ENCODE measurements around the gene FOXK1. TPM values are rescaled to one million over a fixed set of nuclear protein-coding genes. Genes with fewer than 3 reads are reported as not detected.

FOXK1 gene
- polyA plus RNA-seq, 3 donors, result 0.33 to 16.8 (median 0.76) TPM

DNA sequence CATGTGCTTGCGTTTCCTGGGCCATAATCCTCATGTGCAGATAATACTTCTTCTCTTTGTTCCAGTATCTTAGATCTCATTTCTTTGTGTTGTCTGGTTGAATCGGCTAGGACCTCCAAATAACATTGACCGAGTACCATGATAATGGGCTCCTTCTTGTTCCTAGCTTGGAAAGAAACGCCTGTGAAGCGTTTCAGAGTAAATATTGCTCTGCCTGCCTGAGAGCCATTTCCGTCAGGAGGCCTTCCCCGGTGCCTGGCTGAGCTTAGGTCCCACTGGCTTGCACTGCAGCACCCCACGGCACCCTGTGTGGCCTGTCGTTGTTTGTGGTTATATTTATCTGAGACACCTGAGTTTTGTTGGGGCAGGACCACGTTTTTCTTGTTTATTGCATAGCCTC is 17.7 kb downstream of the FOXK1 start:
- Histone ChIP-seq H3K4me1 (ENCODE audit: control insufficient read depth in 1 of 2, insufficient read depth in 2 of 2, low read length in 2 of 2) (peaks cover 5 to 6% of the 10 kb centered on the region in 2 donors), H3K79me2 (ENCODE audit: insufficient read depth, low read length) (peaks cover 100% of the 10 kb centered on the region), H3K27me3 (ENCODE audit: control insufficient read depth in 2 of 2, insufficient read depth in 2 of 2, low read length in 2 of 2) (no peaks in the 10 kb centered on the region), H3K9me3 (replicated peaks in 1 of 2; ENCODE audit: control insufficient read depth in 1 of 2, insufficient read depth in 1 of 2, low read length in 2 of 2) (no peaks in the 10 kb centered on the region), H3K36me3 (replicated peaks in 1 of 2; ENCODE audit: control insufficient read depth in 1 of 2, insufficient read depth in 2 of 2, low read length in 2 of 2) (no peaks in the 10 kb centered on the region), H2AFZ (ENCODE audit: insufficient read depth, low read depth, low read length, poor library complexity, severe bottlenecking) (no peak overlapping the region), H4K20me1 (ENCODE audit: insufficient read depth, low read length) (peaks cover 96% of the 10 kb centered on the region), H3K4me2 (replicated peaks; ENCODE audit: extremely low read depth, low read length, poor library complexity, severe bottlenecking) (no peak overlapping the region), H3K27ac (ENCODE audit: low read depth in 1 of 2, low read length in 2 of 2) (peak overlapping the region in 1 of 2 donors; percentile 20), H3K9ac (ENCODE audit: insufficient read depth, low read length, poor library complexity, severe bottlenecking) (no peak overlapping the region), H3K4me3 (replicated peaks in 1 of 3; ENCODE audit: low read depth in 2 of 3, low read length in 3 of 3) (no peak overlapping the region)
- TF ChIP-seq, protein P1, sequence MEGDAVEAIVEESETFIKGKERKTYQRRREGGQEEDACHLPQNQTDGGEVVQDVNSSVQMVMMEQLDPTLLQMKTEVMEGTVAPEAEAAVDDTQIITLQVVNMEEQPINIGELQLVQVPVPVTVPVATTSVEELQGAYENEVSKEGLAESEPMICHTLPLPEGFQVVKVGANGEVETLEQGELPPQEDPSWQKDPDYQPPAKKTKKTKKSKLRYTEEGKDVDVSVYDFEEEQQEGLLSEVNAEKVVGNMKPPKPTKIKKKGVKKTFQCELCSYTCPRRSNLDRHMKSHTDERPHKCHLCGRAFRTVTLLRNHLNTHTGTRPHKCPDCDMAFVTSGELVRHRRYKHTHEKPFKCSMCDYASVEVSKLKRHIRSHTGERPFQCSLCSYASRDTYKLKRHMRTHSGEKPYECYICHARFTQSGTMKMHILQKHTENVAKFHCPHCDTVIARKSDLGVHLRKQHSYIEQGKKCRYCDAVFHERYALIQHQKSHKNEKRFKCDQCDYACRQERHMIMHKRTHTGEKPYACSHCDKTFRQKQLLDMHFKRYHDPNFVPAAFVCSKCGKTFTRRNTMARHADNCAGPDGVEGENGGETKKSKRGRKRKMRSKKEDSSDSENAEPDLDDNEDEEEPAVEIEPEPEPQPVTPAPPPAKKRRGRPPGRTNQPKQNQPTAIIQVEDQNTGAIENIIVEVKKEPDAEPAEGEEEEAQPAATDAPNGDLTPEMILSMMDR (IDR thresholded peaks at IDR 0.05), result no peak
- H3K27ac Mint-ChIP-seq, result no peak overlapping the region
- DNase-seq, result no peak
- H3K4me3 Mint-ChIP-seq, result no peak overlapping the region
- WGBS (ENCODE audit: insufficient coverage), result 98% methylated on average over 6 of the region's 10 CpGs
- intact Hi-C loops (cut with micrococcal nuclease), result no loop called here
- H3K9me3 Mint-ChIP-seq, result no peaks in the 10 kb centered on the region
- peaks cover 0 to 11% of the 10 kb centered on the region in 2 donors for H3K36me3 Mint-ChIP-seq
- no peaks in the 10 kb centered on the region for H3K27me3 Mint-ChIP-seq (ENCODE audit: low read depth in 3 of 3)
- peaks cover 18% of the 10 kb centered on the region for H3K4me1 Mint-ChIP-seq

DNA sequence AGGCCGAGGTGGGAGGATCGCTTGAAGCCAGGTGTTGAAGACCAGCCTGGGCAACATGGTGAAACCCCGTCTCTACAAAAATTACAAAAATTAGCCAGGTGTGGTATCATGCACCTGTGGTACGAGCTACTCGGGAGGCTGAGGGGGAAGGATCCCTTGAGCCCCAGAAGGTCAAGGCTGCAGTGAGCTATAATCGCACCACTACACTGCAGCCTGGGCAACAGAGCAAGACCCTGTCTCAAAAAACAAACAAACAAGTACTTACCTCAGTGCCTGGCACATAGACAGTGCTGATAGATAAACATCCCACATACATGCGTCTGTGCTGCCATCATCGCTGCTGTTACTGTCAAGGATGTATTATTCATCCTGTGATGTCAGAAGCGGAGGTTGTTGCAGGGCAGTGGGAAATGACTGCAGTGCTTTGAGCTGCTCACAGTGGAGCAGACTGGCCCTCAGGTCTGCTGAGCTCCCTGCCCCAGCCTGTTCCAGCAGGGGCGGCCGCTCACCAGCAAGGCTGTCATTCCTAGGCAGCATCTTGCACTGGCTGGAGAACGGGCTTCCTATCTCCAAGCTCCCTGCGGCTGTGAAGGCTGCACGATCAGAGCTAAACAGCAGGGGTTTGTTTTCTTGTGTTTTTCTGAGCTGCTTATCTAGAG is 18.6 kb downstream of the FOXK1 start:
- Histone ChIP-seq H3K36me3 (replicated peaks in 1 of 2; ENCODE audit: control insufficient read depth in 1 of 2, insufficient read depth in 2 of 2, low read length in 2 of 2) (no peaks in the 10 kb centered on the region), H3K4me3 (replicated peaks in 1 of 3; ENCODE audit: low read depth in 2 of 3, low read length in 3 of 3) (no peak overlapping the region), H3K27ac (ENCODE audit: low read depth in 1 of 2, low read length in 2 of 2) (peak overlapping the region in 1 of 2 donors; percentile 26), H4K20me1 (ENCODE audit: insufficient read depth, low read length) (peaks cover 98% of the 10 kb centered on the region), H3K9me3 (replicated peaks in 1 of 2; ENCODE audit: control insufficient read depth in 1 of 2, insufficient read depth in 1 of 2, low read length in 2 of 2) (no peaks in the 10 kb centered on the region), H3K4me1 (ENCODE audit: control insufficient read depth in 1 of 2, insufficient read depth in 2 of 2, low read length in 2 of 2) (peaks cover 14% of the 10 kb centered on the region in 2 donors), H3K79me2 (ENCODE audit: insufficient read depth, low read length) (peaks cover 96% of the 10 kb centered on the region), H2AFZ (ENCODE audit: insufficient read depth, low read depth, low read length, poor library complexity, severe bottlenecking) (no peak overlapping the region), H3K4me2 (replicated peaks; ENCODE audit: extremely low read depth, low read length, poor library complexity, severe bottlenecking) (no peak overlapping the region), H3K9ac (ENCODE audit: insufficient read depth, low read length, poor library complexity, severe bottlenecking) (no peak overlapping the region), H3K27me3 (ENCODE audit: control insufficient read depth in 2 of 2, insufficient read depth in 2 of 2, low read length in 2 of 2) (no peaks in the 10 kb centered on the region)
- TF ChIP-seq, protein P1 (IDR thresholded peaks at IDR 0.05), result no peak
- Mint-ChIP-seq H3K4me1 (peaks cover 26% of the 10 kb centered on the region), H3K36me3 (peaks cover 0 to 9% of the 10 kb centered on the region in 2 donors), H3K9me3 (peaks cover 0 to 2% (median 0%) of the 10 kb centered on the region in 7 donors), H3K4me3 (no peak overlapping the region), H3K27me3 (ENCODE audit: low read depth in 3 of 3) (peaks cover 0 to 3% (median 2%) of the 10 kb centered on the region in 3 donors), H3K27ac (peak overlapping the region in 2 of 7 donors; percentile 31 to 60)
- no peak for DNase-seq
- WGBS (ENCODE audit: insufficient coverage), result 97% methylated on average over 13 of the region's 14 CpGs
- intact Hi-C loops (cut with micrococcal nuclease), result no loop called here
